CD1c-positive myeloid dendritic cell (primary cell): ENCODE data around the gene DKKL1.
A peak's percentile ranks its signal among the peaks of the same experiment; 100 is the strongest.

ENCODE experiments used
- DNase-seq: peaks from one replicate; pipeline ENCODE4 v3.0.0-alpha.2; 2016; ENCODE audit errors: extremely low spot score

Gene DKKL1

DNA sequence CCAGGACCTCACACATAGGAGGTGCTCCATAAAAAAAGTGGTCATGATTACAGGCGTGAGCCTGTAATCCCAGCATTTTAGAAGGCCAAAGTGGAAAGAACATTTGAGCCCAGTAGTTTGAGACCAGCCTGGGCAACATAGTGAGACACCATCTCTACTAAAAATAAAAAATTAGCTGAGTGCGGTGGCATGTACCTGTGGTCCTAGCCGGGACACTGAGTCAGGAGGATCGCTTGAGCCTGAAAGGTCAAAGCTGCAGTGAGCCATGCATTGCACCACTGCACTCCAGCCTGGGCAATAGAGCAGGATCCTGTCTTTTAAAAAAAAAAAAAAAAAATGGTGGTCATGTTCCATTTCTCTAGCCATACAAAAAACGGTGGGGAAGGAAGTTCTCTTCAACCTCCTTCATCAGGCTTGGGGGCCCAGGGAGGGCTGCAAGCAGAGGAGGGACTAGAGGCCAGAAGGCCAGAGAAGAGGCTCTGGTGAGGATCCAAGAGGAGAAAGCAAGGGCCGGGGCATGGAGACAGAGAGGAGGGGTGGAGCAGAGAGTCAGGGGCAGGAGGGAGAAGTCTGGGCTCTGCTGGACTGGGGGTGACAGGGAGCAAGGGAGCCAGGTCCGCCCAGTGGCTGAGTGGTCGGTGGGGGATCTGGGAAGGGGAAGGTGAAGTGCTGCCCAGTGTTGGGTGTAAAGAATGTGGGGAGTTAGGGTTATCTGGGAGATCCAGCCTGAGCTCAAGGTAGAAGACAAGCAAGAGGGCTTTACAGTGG lies 33.2 kb downstream of the DKKL1 start:
- no peak for DNase-seq

DNA sequence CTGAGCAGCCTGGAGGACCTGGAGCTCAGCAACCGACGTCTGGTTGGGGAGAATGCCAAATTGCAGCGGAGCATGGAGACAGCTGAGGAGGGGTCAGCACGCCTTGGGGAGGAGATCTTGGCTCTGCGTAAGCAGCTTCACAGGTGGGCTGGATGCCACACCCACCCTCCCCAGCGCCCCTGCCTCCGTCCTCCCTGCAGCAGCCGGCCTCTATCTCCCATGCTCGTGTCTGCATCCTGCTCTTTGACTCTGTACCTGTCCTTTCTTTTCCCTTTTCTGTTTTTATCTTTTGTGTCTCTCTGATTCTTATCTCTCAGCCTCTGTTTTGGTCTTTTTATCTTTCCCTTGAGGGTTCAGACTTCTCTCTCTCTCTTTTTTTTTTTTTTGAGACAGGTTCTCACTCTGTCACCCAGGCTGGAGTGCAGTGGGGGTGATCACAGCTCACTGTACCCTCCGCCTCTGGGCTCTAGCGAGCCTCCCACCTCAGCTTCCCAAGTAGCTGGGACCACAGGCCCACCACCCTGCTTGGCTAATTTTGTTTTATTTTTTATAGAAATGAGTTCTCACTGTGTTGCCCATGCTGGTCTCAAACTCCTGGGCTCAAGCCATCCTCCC lies 34.4 kb downstream of the DKKL1 start:
- no peak for DNase-seq

DNA sequence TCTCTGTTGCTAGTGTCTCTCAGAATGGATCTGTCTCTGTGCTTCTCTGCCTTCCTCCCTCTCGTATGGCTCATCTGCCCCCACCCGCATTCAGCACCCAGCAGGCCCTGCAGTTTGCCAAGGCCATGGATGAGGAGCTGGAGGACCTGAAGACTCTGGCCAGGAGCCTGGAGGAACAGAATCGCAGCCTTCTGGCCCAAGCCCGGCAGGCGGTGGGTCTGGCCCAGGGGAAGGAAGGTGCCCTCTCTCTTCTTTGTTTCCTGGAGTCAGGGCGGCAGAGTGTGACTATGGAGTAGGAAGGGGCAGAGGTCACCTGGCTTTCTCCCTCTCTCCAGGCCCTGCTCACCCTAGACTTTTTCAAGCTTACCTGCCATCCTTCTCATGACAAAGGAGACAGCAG lies 35.3 kb downstream of the DKKL1 start:
- DNase-seq = no peak

DNA sequence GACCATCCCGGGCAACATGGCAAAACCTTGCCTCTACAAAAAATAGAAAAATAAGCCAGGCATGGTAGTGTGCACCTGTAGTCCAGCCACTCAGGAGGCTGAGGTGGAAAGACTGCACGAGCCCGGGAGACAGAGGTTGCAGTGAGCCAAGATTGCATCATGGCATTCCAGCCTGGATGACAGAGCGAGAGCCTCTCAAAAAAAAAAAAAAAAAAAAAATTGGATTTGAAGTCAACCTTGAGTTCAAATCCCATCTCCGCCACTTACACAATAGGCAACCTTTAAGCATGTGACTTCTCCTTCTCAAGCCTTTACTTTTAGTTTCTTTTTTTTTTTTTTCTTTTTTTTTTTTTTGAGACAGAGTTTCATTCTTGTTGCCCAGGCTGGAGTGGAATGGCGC lies 36.4 kb downstream of the DKKL1 start:
- no peak for DNase-seq

DNA sequence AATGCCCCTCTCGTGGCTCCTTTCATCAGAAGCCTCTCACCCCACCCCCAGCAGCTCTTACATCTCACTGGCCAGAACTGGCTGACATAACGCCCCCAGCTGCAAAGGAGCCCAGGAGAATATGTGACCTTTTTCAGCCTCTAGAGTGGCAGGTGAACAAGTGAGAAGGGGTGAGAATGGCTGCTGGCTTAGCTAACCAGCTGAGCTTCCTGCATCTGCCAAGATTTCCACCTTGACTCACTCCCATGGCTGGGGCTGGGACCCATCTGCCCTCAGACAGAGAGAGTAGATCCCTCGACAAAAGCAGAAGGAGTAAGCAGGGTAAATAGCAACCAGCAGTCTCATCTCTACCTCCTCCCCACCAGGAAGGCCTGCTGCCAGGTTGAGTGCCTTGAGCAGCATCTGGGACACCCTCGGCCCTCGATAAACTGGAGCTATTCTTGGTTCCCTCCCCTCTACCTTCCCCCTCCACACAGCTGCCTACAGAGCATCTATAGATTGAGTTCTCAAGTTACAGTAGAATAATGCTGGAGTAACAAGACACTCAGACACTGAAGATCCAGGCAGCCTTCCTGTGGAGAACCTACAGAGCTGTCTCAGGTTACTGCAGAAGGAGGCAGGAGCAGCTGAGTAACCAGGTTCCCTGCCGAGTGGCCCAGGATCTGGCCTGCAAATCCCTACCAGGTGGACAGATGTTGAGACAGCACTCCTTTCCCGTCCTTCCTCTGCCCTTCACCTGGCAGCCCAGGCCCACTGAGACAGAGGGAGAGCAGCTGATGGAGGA lies 39.9 kb downstream of the DKKL1 start:
- DNase-seq = no peak

DNA sequence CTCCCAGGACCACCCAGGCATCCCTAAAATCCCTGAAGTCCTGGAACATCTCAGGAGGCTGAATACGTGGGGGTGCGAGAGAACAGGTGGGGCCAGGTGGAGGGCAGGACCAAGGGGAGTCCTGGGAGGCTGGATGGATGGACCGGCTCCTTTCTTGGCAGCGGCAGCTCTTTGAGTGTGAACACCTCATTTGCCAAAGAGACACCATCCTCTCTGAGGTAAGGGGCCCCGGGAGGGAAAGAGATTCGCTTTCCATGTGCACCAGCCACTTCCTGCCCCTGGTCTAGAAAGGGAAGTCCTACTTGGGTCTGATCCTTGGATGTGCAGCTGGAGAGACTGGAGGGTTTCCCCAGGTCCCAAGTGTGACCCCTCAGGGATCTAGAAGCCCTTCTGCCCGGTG lies 43.4 kb downstream of the DKKL1 start:
- no peak for DNase-seq

DNA sequence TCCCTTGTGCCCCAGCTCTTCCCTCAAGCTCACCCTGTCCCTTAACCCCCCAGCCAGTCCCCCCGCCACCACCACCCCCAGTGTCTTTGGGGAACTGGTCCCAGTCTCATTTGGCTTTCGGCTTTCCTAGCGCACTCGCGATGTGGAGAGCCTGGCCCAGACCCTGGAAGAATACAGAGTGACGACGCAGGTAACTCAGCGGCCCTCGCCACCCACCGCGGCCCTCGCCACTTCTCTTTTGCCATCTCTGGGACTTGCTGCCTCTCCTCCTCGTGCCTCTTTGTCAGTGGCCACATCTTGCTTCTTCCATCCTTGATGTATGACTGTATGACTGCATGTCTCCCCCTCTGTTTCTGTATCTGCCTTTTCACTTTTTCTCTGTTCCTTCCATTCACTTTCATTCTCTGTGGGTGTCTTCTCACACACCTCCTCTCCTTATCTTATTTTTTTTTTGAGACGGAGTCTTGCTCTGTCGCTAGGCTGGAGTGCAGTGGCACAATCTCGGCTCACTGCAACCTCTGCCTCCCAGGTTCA lies 43.9 kb downstream of the DKKL1 start:
- no peak for DNase-seq

DNA sequence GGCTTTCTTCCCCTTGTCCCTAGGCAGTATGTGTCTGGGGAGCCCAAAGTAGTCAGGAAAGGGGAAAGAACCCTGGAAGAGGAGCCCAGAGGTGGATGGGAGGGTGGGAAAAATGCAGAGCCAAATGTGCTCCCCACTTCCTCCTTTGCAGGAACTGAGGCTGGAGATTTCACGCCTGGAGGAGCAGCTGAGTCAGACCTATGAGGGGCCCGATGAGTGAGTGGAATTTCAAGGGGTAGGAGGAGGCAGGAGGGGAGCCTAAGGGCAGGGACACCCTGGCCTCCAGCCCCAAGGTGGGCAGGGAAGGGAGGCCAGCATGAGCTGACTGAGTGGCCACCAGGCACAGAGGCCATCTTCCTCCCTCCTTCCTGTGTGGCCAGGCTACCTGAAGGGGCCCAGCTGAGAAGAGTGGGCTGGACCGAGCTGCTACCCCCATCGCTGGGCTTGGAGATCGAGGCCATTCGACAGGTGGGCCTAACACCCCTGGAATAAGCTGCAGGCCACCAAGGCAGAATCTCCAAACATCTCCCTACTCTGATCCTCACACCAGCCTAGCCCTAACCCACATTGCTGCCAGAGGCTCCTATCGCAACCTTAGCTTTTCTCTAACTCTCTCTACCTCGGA lies 45.3 kb downstream of the DKKL1 start:
- no peak for DNase-seq

DNA sequence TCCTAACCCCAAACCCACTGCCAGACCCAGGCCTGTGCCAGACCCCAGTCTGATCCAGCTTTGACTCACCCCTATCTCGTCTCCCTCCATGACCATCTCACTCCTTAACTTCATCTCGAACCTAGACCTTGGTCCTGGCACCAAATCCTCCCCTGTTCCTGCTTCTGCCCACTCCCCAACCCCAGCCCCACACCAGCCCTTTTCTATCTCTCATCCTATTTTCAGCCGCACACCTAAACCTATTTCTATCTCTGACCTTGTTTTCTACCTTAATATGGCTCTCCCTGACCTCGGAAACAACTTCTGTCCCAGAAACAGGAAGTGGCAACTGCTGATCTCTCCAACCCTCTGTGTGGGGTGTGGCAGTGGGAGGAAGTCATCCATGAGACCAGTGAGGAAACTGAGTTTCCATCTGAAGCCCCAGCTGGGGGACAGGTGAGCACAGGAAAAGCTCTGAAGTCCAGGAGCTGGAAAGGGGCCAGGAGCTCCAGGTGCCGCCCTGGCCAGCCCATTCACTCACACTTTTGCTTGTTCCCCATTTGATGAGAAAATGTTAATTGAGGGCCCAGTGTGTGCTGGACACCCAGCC lies 45.9 kb downstream of the DKKL1 start:
- DNase-seq = peak; percentile 79

DNA sequence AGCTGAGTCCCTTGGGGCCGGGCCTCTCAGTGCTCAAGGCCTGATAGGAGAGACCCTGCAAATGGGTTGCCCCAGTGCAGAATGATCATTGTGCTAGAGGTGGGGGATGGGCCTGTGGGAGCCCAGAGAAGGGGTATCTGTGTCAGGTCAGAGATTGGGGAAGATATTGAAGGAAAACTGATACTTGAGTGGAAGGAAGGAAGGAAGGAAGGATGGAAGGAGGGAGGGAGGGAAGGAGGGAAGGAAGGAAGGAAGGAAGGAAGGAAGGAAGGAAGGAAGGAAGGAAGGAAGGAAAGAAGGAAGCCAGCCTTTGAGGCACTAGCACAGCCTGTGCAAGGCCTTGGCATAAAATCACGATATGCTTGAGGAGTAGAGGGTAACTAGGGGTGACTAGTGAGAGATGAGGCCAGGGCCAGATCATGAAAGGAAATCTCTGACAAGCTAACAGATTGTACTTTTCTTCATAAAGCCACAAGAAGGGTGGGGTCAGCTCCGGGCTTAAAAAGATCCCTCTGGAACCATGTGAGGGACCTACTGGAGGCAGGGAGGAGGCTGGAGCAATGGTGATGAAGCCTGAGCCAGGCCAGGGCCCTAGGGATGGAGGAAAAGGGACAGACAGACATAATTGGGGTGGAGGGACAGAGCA lies 48.1 kb downstream of the DKKL1 start:
- DNase-seq = no peak

DNA sequence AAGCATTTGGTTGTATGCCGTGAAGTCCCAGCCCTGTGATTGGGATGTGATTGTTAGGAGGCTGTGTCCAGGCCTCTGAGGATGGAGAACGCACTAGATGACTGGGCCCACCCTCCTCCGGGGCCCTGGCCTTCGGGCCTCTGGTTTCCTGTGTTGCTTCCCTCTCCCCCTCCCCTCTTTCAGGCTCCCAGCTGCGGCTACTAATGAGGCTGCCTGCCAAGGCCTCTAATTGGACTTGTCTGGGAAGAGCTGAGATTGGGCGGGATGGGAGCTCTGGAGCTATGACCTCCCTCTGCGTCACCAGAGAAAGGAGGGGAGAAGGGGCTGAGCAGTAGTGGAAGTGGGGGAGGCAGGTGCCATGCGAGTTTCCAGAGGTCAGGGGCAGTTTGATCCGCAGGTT lies 49.7 kb downstream of the DKKL1 start:
- no peak for DNase-seq

DNA sequence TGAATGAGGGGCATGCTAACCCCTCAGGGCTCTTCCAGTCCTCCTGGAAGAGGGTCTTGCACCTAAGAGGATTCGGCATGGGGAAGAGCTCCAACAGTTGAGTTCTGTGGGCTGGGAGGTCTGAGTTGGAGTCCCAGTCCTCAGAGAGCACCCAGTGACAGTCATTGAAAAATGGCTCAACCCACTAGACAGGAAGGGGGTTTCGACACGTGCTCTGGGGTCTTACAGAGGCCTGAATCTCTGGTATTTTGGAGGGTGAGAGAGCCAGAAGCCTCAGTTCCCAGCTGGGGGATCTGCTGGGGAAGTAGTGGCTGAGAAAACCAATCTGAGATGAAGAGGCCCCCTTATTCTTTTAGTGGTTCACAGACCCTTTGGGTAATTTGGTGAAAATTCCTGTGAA lies 50.6 kb downstream of the DKKL1 start:
- no peak for DNase-seq

DNA sequence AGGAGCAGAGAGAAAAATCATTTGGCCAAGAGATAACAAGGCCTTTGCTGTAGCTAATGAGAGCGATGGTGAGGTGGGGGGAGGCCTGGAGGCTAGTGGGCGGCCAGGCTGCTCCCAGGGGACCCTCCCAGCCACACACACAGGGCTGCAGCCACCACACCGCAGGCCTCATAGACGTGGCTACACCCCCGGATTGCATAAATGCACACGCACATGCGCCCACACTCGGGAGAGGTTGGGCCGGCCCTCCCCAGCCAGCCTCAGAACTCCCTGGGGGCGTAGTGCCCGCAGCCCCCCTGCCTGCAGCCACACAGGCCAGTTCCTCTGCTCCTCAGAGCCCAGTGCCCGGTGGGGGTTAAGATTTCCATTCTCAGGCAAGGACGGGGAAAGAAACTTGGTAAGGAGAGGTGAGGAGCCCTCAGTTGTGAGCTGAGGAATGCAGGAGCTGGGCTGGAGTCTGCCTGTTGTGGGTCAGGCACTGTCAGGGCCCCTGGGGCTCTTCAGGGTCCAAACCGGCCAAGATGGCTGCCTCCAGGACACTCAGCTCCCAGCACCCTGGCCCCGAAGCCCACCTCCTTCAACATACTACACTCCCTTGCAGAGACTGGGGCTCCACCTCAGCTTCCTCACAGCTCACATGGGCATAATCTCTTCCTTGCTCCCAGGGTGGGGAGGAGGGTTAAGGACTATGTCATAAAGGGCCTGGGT lies 51.6 kb downstream of the DKKL1 start:
- DNase-seq = peak; percentile 57

DNA sequence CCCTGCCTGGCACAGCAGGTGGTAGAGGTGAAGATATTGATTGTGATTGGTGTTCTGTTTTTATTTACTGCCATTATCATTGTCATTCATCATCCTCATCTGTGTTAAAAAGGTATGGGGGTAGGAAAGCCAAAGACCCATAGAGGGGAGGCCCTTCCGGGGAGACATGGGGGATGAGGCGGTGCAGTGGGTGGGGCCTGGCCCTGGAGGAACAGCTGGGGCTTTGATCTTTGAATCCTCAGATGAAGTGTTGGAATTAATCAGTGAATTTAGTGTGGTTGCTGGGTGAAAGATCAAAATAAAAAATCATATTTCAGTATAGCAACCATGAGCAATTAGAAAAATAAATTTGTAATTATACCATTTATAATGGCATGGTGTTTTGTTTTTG lies 52.1 kb downstream of the DKKL1 start:
- DNase-seq = no peak

DNA sequence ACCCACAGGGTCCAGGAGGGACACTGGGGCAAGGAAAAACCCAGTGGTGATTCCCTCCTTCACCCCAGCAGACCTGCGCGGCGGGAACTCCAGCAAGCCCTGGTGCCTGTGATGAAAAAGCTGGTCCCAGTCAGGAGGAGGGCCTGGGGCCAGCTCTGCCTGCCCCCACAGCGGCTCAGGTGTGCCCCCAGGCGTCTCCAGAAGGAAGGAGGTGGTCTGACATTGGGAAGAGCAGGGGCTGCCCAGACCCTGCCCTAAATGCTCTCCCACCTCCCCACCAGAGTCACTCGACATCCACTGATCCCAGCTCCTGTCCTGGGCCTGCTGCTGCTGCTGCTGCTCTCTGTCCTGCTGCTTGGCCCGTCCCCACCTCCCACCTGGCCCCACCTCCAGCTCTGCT lies 53.4 kb downstream of the DKKL1 start:
- no peak for DNase-seq

DNA sequence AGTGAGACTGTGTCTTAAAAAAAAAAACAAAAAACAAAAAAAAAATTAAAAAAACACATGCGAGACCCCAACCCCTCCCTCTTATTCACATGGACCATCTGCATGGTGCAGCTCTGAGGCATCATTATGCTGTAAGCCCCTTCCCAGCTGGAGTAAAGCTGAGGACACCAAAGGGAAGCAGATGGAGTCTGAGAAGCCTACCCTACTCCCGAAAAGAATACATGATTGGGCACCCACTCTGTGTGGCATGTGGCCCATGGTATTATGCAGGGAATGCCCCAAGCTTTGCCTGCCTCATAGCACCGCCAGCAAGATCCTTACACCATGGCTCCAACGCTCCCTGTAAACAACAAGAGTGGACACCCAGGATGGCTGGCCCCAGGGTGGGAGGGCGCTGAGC lies 54.8 kb downstream of the DKKL1 start:
- DNase-seq = no peak

DNA sequence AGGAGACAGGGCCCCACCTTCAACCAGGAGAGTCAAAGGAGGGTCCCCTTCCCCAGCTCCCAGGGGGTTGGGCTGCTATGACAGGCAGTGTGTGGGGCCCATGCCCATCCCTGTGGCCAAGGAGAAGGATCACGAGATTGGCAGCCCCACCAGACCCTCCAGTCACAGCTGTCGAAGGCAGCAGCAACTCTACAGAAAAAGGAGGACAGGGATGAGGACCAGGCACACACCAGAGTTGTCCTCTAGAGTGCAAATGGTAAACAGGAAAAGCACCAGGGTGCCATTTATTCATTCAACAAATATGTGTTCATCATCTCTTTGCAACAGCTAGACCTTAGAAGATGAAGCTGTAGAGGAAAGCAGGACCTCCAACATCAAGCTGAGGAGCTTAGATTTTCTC lies 55.5 kb downstream of the DKKL1 start:
- no peak for DNase-seq

DNA sequence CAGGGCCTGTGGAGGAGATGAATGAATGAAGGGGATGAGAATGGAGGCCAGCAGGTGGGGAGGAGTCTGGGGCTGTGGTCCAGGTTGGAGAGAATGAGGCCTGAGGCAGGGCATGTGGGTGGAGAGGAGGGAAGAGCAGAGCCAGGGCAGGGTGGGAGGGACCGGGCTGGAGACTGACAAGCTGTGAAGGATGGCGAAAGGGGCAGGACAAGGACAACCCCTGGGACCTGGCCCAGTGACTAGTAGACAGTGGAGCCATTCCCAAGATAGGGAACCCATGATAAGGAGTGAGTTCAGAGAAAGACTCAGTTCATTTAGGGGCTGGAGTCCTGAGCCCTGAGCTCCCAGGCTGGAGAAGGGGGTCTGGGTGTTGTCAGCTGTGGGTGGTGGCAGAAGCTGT lies 56.5 kb downstream of the DKKL1 start:
- no peak for DNase-seq

DNA sequence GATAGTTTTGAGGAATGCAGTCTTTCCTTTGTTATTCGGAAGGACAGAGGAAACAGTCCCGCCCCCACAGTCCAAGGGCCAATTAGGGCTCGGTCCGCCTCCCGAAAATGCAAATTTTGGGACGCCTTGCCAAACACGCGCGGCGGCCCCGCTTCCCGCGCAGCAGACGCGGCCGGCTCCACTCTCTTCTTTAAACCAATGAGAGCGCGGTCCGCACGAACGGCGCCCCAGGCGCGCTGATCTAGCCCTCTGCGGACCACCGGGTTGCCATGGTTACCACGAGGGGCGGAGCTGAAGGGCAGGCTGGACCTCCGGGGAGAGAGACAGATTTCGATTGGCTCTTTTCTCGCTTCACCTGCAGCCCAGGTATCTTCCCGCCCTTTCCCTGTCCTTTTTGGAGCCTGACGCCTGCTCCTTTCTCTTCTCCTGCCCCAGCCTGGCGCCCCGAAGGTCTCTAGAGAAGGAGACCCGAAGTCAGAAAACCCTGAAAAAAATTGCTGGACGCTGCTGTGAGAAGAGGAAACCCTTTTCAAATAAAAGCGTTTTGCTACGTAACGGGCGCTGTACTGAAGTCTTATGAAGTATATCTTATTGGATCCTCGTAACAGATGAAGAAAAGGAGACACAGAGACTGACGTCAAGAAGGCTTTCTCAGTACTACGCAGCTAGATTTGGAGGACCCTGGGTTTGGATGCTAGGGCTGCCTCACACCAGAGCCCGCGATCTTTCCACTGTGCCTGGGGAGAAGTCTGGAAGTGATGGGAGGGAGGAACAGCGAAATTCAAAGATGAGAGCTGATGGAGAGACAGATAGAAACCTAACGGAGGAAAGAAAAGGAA lies 57.6 kb downstream of the DKKL1 start:
- DNase-seq = peak; percentile 84

DNA sequence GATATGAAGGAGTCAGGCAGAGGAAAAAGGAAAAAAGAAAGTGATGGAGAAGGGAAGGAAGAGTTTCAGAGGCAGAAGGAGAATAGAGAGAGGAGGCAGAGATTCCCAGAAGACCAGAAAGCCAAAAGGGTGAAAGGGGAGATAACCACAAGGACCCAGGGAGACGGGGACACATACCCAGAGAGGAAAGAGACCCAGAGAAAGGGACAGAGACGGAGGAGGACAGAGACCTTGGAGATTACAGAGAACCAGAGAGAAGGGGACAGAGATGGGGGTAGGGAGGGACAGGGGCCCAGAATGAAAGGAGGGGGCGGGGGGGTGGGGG lies 58.2 kb downstream of the DKKL1 start:
- no peak for DNase-seq
